HCT116 (cell line): ENCODE measurements around the gene SPRED1. TPM values are rescaled to one million over a fixed set of nuclear protein-coding genes. Genes with fewer than 3 reads are reported as not detected.

ENCODE experiments used
- ATAC-seq: fragments of 200-7000 bp; cut with Tn5 transposase; 2 replicates; pipeline ENCODE4 v1.9.1; 2020; ENCODE audit warnings: mild to moderate bottlenecking, moderate library complexity
- BruUV-seq: library from RNA; stranded (reverse); fragments of 400-500 nt; replicated peaks from 2 replicates; lab custom pipeline; 2021; lab: Mats Ljungman, UMichigan
- CTCF ChIA-PET: fragments of 300-600 bp; sonication (Branson Sonifier 250); formaldehyde crosslinking; loops from one replicate; lab custom pipeline; 2021; ENCODE audit warnings: antibody characterized with exemption; lab: Charles Lee
- POLR2A ChIA-PET: fragments of 300-600, 350-600 bp; sonication (Branson Sonifier 250); formaldehyde crosslinking; loops from one replicate; lab custom pipeline; 2021; ENCODE audit warnings: antibody characterized with exemption; lab: Charles Lee
- RAD21 ChIA-PET, 2 experiments: fragments of 300-600 bp; sonication (Branson Sonifier 250); formaldehyde crosslinking; loops; one replicate each; lab custom pipeline; 2023; ENCODE audit warnings: low total read pairs in 2 of 2; ENCODE audit not compliant: uncharacterized antibody in 2 of 2, unreplicated experiment in 2 of 2, low non-redundant PET in 1 of 2; lab: Charles Lee
- DNase-seq: peaks from one replicate; pipeline ENCODE4 v3.0.0-alpha.2; 2010; ENCODE audit warnings: low read depth, low spot score
- H2AFZ ChIP-seq: fragments of 200-600 bp; shearing (Covaris generic), sonication (generic); 2 replicates; pipeline ENCODE4 v1.6.1; 2017; ENCODE audit warnings: low read depth, mixed run types, mixed read lengths, antibody characterized with exemption, low read length; ENCODE audit not compliant: poor library complexity, severe bottlenecking
- H3K27ac ChIP-seq: 2 replicates; pipeline ENCODE4 v1.5.1; 2012; ENCODE audit warnings: low read depth, low read length
- H3K27me3 ChIP-seq: fragments of 200-600 bp; sonication (generic); 2 replicates; pipeline ENCODE4 v1.6.1; 2016; ENCODE audit warnings: mixed run types, low read length, mixed read lengths; ENCODE audit not compliant: insufficient read depth
- H3K36me3 ChIP-seq, 2 experiments: fragments of 200-500 bp in 1 of 2; fragments of 200-600 bp in 1 of 2; sonication (Bioruptor generic) in 1 of 2; sonication (generic) in 1 of 2; 2 replicates each; pipeline versions ENCODE4 v1.5.1 to v1.6.1; 2014 to 2016; ENCODE audit warnings: low read length in 2 of 2, inconsistent platforms in 1 of 2, mixed read lengths in 1 of 2, mixed run types in 1 of 2; ENCODE audit not compliant: insufficient read depth in 2 of 2, control insufficient read depth in 1 of 2
- H3K4me1 ChIP-seq, 2 experiments: fragments of 200-600 bp in 1 of 2; sonication (generic) in 1 of 2; 2 replicates each; pipeline versions ENCODE4 v1.5.1 to v1.6.1; 2012 to 2017; ENCODE audit warnings: low read length in 2 of 2, inconsistent platforms in 1 of 2, mild to moderate bottlenecking in 1 of 2, mixed read lengths in 1 of 2, mixed run types in 1 of 2, moderate library complexity in 1 of 2; ENCODE audit not compliant: insufficient read depth in 2 of 2, control insufficient read depth in 1 of 2
- H3K4me2 ChIP-seq: fragments of 200-600 bp; sonication (generic); 2 replicates; pipeline ENCODE4 v1.6.1; 2017; ENCODE audit warnings: mixed run types, low read length, mixed read lengths
- H3K4me3 ChIP-seq, 2 experiments: fragments of 200-600 bp in 1 of 2; sonication (generic) in 1 of 2; replicated peaks in 1 of 2; 2 replicates each; pipeline ENCODE4 v1.5.1; 2011 to 2016; ENCODE audit warnings: low read length in 2 of 2, control low read depth in 1 of 2, low read depth in 1 of 2, mild to moderate bottlenecking in 1 of 2, mixed read lengths in 1 of 2, mixed run types in 1 of 2
- H3K79me2 ChIP-seq: fragments of 200-600 bp; sonication (generic); 2 replicates; pipeline ENCODE4 v1.6.1; 2017; ENCODE audit warnings: mild to moderate bottlenecking, mixed run types, low read length, moderate library complexity, mixed read lengths; ENCODE audit not compliant: insufficient read depth
- H3K9ac ChIP-seq: fragments of 200-600 bp; sonication (generic); 2 replicates; pipeline ENCODE4 v1.6.1; 2016; ENCODE audit warnings: low read length, mixed read lengths
- H3K9me2 ChIP-seq: fragments of 200-600 bp; sonication (generic), shearing (Covaris generic); 2 replicates; pipeline ENCODE4 v1.6.1; 2017; ENCODE audit warnings: mixed run types, mild to moderate bottlenecking, moderate library complexity; ENCODE audit not compliant: insufficient read depth
- H3K9me3 ChIP-seq, 2 experiments: fragments of 200-500 bp in 1 of 2; fragments of 200-600 bp in 1 of 2; sonication (Bioruptor generic) in 1 of 2; sonication (generic) in 1 of 2; 2 replicates each; pipeline ENCODE4 v1.6.1; 2014 to 2017; ENCODE audit warnings: low read length in 2 of 2, mixed read lengths in 2 of 2, inconsistent platforms in 1 of 2, low read depth in 1 of 2, mild to moderate bottlenecking in 1 of 2, mixed run types in 1 of 2, moderate library complexity in 1 of 2; ENCODE audit not compliant: control insufficient read depth in 1 of 2, insufficient read depth in 1 of 2
- H4K20me1 ChIP-seq: fragments of 200-600 bp; sonication (generic), shearing (Covaris generic); 2 replicates; pipeline ENCODE4 v1.6.1; 2017; ENCODE audit warnings: mixed run types, mild to moderate bottlenecking, moderate library complexity; ENCODE audit not compliant: insufficient read depth
- ATF3 ChIP-seq: IDR thresholded peaks from 2 replicates; pipeline ENCODE4 v1.6.1; 2012
- CBX3 ChIP-seq: IDR thresholded peaks from 2 replicates; pipeline ENCODE4 v1.6.1; 2012; ENCODE audit warnings: low read depth
- CEBPB ChIP-seq: IDR thresholded peaks from 2 replicates; pipeline ENCODE4 v1.6.1; 2012; ENCODE audit warnings: low read depth
- CTCF ChIP-seq, 3 experiments: fragments of 200-600 bp in 1 of 3; sonication (generic) in 1 of 3; IDR thresholded peaks in 2 of 3; conservative IDR thresholded peaks in 1 of 3; 2 replicates each; pipeline ENCODE4 v1.5.1; 2012 to 2017; ENCODE audit warnings: low read depth in 2 of 3, low read length in 2 of 3, antibody characterized with exemption in 1 of 3, borderline replicate concordance in 1 of 3, control low read depth in 1 of 3, mild to moderate bottlenecking in 1 of 3, mixed read lengths in 1 of 3, mixed run types in 1 of 3, moderate library complexity in 1 of 3; ENCODE audit not compliant: insufficient read depth in 1 of 3
- EGR1 ChIP-seq: IDR thresholded peaks from 2 replicates; pipeline ENCODE4 v1.6.1; 2012; ENCODE audit warnings: low read depth
- ELF1 ChIP-seq: IDR thresholded peaks from 2 replicates; pipeline ENCODE4 v1.6.1; 2012; ENCODE audit warnings: low read depth, borderline replicate concordance
- EZH2 ChIP-seq: fragments of 200-600 bp; sonication (generic); IDR thresholded peaks from 2 replicates; pipeline ENCODE4 v1.6.1; 2017; ENCODE audit warnings: antibody characterized with exemption, mixed run types
- JUND ChIP-seq: IDR thresholded peaks from 2 replicates; pipeline ENCODE4 v1.6.1; 2012
- MAX ChIP-seq: IDR thresholded peaks from 2 replicates; pipeline ENCODE4 v1.6.1; 2012
- POLR2A ChIP-seq: IDR thresholded peaks from 2 replicates; pipeline ENCODE4 v1.7.0; 2011; ENCODE audit warnings: borderline replicate concordance; ENCODE audit not compliant: insufficient read depth, insufficient read length; ENCODE audit errors: extremely low read depth
- RAD21 ChIP-seq: IDR thresholded peaks from 2 replicates; pipeline ENCODE4 v1.6.1; 2012; ENCODE audit warnings: low read depth, mild to moderate bottlenecking
- SIN3A ChIP-seq: IDR thresholded peaks from 2 replicates; pipeline ENCODE4 v1.6.1; 2012; ENCODE audit warnings: low read depth
- SP1 ChIP-seq: IDR thresholded peaks from 2 replicates; pipeline ENCODE4 v1.6.1; 2012; ENCODE audit warnings: low read depth
- TCF7L2 ChIP-seq: IDR thresholded peaks from 2 replicates; pipeline ENCODE4 v1.7.0; 2011; ENCODE audit warnings: borderline replicate concordance, inconsistent platforms; ENCODE audit not compliant: insufficient read depth, insufficient read length; ENCODE audit errors: extremely low read depth
- YY1 ChIP-seq: IDR thresholded peaks from 2 replicates; pipeline ENCODE4 v1.6.1; 2011; ENCODE audit warnings: low read length, low read depth, moderate library complexity, mild to moderate bottlenecking; ENCODE audit not compliant: insufficient replicate concordance; ENCODE audit errors: extremely low read depth
- intact Hi-C: fragments of 100-400 bp; cut with micrococcal nuclease; formaldehyde crosslinking; loops from 2 replicates; pipeline ENCODE4 v1.10.0; 2022
- total RNA-seq: library from RNA; stranded (reverse); gene quantifications from one replicate; pipeline ENCODE4 v1.2.1, GENCODE V29; 2021; ENCODE audit not compliant: unreplicated experiment

Gene SPRED1
- total RNA-seq, 1 experiment from 2014 or later: 24.7 TPM

- intact Hi-C loops: no loop called here
- POLR2A ChIA-PET: no interaction called here
- H3K9me3 ChIP-seq: no peaks in the 10 kb centered on the region
Observed at GRCh38 chr15:38367476-38367875, 114.8 kb downstream of the SPRED1 start.

More at GRCh38 chr15:38367476-38367875, 114.8 kb downstream of the SPRED1 start:
- no peak overlapping the region for H3K9ac ChIP-seq
- no peaks in the 10 kb centered on the region for H3K36me3 ChIP-seq
- no peaks in the 10 kb centered on the region for H3K27me3 ChIP-seq
- no peak overlapping the region for H3K4me2 ChIP-seq
- BruUV-seq: no TSS peak
- no peaks in the 10 kb centered on the region for H3K4me1 ChIP-seq
- TF ChIP-seq SP1 (no peak), MAX (no peak), RAD21 (no peak), ELF1 (no peak), TCF7L2 (no peak), YY1 (no peak), CTCF (IDR thresholded peaks at IDR 0.05 in 2 of 3, conservative IDR thresholded peaks at IDR 0.05 in 1 of 3; ENCODE audit: borderline replicate concordance in 1 of 3, insufficient read depth in 1 of 3, low read depth in 2 of 3, low read length in 2 of 3) (no peak), SIN3A (no peak), EGR1 (no peak), CBX3 (no peak), POLR2A (no peak), ATF3 (no peak), JUND (no peak), EZH2 (no peak), CEBPB (no peak)
- H2AFZ ChIP-seq: no peak overlapping the region
- no peak overlapping the region for H3K27ac ChIP-seq
- ChIA-PET RAD21 (no interaction called here), CTCF (no interaction called here)
- DNase-seq: no peak
- no peaks in the 10 kb centered on the region for H3K79me2 ChIP-seq
- H4K20me1 ChIP-seq: no peaks in the 10 kb centered on the region
- ATAC-seq: no peak
- no peak overlapping the region for H3K4me3 ChIP-seq
- no peaks in the 10 kb centered on the region for H3K9me2 ChIP-seq
